Amygdala (tissue), 56 donors: ENCODE data around the gene ETS1.
"Not testable (repeated sequence)": the region's sequence is repeated elsewhere in the genome, so short reads cannot be mapped to it uniquely, and the experiment has no call there.

Experiments
- DNase-seq, 56 donors: peaks; one replicate each; lab custom pipeline; 2025; lab: John Stamatoyannopoulos, UW

Gene ETS1

GRCh38 chr11:128451652-128452470, 135.5 kb downstream of the ETS1 start:
- peak in 49 of 56 donors; percentile 16 to 79 (median 58) for DNase-seq

DNA sequence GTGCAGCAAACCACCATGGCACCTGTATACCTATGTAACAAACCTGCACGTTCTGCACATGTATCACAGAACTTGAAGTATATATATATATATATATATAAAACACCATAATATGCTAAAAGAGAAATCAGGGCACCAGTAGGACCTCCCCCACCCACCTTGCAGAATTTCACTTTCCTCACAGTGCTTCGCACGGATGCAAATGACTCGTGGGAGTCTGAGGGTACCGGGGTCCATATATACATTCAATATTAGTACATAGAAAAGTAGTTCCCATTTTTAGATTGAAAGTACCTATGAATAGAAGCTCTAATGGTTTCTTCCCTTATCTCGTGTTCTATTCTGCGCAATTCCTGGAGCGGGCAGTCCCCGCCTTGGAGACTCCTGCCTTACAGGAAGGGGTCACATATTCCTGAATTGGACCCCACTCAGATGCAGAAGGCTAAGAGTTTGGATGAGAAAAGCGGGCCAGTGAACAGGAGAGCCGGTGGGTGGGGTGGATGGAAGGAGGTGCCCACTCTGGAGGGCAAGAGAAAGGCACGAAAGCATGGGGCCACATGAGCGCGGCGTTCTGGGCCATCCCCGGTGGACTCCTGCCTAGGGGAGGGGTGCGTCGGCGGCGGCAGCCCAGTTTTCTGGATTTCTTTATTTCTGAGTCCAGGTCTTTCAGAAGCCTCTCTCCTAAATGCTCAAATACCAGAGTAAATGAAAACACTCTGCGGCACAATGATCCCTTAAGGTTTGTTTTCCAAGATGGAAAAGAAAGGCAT, 136.3 kb downstream of the ETS1 start:
- DNase-seq, result peak in 7 of 56 donors; percentile 14 to 47 (median 24)

- DNase-seq, result not testable (repeated sequence)
Observed at GRCh38 chr11:128450425-128450824, 136.9 kb downstream of the ETS1 start.

- no peak for DNase-seq
Observed at GRCh38 chr11:128448981-128449713, 138.2 kb downstream of the ETS1 start.

GRCh38 chr11:128448200-128448886, 139.0 kb downstream of the ETS1 start:
- DNase-seq, result no peak

GRCh38 chr11:128447233-128447632, 140.1 kb downstream of the ETS1 start:
- DNase-seq, result no peak

DNA sequence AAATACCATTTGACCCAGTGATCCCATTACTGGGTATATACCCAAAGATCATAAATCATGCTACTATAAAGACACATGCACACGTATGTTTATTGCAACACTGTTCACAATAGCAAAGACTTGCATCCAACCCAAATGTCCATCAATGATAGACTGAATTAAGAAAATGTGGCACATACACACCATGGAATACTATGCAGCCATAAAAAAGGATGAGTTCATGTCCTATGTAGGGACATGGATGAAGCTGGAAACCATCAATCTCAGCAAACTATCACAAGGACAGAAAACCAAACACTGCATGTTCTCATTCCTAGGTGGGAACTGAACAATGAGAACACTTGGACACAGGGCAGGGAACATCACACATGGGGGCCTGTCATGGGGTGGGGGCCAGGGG, 141.4 kb downstream of the ETS1 start:
- DNase-seq, result not testable (repeated sequence)

DNA sequence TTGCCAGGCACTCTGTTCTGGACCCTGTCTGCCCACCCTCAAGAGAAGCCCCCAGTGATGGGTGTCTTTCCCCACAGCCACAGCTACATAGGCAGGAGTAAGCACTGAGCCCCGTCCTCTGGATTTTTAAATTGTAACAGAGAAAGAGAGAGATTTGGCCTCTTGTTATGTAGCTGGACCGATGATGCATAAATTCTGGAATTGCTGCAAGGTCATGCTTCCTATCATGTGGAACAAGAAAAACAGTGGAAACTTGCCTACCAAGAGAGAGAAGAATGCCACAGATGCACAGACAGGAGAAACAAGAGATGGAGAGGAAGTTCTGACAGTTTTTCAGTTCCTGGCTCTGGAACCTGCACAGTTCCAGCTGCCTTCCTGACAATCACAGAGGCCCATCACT, 150.2 kb downstream of the ETS1 start:
- DNase-seq, result no peak

- no peak for DNase-seq
Observed at GRCh38 chr11:128434818-128435217, 152.5 kb downstream of the ETS1 start.

GRCh38 chr11:128434411-128434810, 152.9 kb downstream of the ETS1 start:
- DNase-seq, result no peak

- DNase-seq, result no peak
Observed at GRCh38 chr11:128432926-128433325, 154.4 kb downstream of the ETS1 start.

DNA sequence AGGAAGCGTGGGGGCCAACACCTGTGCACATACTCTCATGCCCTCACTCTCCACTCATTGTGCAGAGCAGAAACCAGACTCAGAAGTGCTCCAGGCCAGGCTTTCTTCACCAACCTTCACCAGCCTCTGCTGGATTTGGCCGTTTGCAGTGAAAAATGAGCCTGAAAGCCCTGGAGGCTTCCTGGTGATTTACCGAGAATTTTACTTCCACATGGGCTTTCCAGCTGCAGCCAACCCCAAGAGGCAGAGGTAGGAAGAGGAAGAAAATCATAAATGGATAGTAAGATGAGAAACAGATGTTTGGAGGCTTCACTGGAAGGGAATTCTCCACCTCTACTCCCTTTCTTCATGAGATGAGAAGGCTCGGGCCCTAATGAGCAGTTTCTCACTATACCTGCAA, 155.4 kb downstream of the ETS1 start:
- DNase-seq, result no peak

GRCh38 chr11:128428935-128429334, 158.4 kb downstream of the ETS1 start:
- no peak for DNase-seq

- no peak for DNase-seq
Observed at GRCh38 chr11:128424851-128425285, 162.5 kb downstream of the ETS1 start.

GRCh38 chr11:128424271-128424711, 163.1 kb downstream of the ETS1 start:
- DNase-seq, result no peak

GRCh38 chr11:128422576-128423370, 164.6 kb downstream of the ETS1 start:
- DNase-seq, result no peak

DNA sequence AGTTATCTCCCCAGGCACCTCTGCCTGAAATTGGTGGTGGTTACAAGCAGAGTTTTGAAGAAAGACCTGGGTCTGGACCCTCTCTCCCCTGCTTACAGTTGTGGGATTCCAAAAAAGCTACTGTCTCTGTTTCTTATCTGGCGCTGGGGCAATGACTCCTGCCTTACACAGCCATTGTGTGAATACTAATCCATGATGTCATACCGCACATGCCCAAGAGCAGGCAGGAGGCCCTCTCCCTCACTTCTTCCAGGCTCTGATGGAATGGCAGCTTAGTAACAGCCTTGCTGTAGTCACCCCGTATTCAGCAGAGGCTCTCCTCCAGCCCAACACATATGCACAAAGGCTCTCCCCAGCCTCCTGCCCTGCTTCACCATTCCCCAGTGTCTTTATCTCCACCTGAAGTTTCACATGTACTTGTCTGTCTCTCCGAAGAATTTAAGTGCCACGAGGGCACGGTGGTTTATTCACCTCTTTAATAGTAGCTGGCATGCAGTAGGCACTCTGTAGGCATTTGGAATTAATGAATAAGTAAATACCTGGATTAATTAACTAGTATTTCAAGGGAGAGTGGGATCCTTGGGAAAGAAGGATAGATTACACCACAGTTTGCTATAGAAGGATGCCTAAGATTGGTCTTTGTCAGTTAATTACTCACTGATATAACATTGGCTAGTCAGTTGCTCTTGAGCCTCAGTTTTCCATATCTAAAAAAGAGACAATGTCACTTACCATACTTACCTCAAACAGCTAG, 165.6 kb downstream of the ETS1 start:
- DNase-seq, result no peak

DNA sequence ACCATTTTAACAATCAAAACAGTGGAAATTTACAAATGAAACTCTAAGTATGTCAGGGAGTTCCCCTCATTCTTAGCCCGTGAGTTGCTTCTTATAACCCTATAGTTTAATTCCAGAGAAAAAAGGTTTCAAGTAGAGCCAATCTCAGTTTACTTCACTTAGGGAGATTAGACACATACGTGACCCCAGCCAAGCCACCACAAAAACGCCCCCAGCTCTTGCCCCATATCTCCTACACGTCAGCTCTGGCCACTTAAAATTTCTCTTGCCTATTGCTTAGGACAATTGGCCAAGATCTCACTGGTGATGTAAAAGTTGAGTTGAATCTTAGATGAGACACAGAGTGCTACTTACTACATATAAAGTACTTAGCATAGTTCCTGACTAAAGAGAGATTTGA, 166.4 kb downstream of the ETS1 start:
- DNase-seq, result no peak

DNA sequence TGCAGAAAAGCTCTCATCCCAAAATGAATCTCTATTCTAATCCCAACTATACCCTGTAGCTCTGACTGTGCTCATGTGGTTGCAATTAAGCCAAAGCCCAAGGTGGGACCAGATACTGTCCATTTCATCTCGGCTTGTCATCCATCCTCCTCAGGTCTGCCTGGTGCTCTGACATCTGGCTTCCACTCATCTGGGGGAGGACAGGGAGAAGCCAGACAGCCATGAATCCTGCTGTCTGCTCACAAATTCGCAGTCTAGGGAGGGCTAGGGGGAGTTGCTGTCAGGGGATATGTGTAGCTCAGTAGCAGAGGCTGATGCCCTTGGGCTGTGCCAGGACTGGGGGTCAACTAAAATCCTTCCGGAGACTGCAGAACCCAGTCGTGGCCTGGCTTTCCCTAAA, 167.1 kb downstream of the ETS1 start:
- no peak for DNase-seq
